ENCODE measurements around the gene RIN2. TPM values are rescaled to one million over a fixed set of nuclear protein-coding genes. Genes with fewer than 3 reads are reported as not detected.

RIN2 gene, protein sequence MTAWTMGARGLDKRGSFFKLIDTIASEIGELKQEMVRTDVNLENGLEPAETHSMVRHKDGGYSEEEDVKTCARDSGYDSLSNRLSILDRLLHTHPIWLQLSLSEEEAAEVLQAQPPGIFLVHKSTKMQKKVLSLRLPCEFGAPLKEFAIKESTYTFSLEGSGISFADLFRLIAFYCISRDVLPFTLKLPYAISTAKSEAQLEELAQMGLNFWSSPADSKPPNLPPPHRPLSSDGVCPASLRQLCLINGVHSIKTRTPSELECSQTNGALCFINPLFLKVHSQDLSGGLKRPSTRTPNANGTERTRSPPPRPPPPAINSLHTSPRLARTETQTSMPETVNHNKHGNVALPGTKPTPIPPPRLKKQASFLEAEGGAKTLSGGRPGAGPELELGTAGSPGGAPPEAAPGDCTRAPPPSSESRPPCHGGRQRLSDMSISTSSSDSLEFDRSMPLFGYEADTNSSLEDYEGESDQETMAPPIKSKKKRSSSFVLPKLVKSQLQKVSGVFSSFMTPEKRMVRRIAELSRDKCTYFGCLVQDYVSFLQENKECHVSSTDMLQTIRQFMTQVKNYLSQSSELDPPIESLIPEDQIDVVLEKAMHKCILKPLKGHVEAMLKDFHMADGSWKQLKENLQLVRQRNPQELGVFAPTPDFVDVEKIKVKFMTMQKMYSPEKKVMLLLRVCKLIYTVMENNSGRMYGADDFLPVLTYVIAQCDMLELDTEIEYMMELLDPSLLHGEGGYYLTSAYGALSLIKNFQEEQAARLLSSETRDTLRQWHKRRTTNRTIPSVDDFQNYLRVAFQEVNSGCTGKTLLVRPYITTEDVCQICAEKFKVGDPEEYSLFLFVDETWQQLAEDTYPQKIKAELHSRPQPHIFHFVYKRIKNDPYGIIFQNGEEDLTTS
- 119 and 141 TPM in 2 replicates for total RNA-seq

DNA sequence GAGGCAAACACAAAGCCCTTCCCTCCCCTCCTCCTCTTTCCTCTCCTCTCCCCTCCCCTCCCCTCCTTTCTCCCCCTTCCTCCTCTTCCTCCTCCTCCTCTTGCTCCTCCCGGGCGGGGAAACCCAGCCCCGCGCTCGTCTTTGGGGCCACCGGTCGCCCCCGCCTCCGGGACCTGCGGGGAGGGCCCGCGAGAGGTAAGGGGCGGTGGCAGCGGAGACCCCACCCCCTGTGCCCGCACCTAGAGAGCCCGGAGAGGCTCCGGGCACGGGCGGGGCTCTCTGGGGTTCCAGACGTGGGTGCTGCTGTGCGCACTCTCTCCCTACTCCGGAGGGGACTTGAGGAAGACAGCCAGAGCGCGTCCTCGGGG is at the start of gene RIN2:
Gene RIN2, plus strand, starts transcription at position 126 of the 368 bp plus-strand sequence. CDS start 131,344 bp downstream, outside the sequence.

Data from hair follicle dermal papilla cell (primary cell).